ENCODE results near the gene MSX2.

GRCh38 chr5:174736331-174736721 is 11.9 kb downstream of the MSX2 start:
- TF ChIP-seq CTCF (conservative IDR thresholded peaks at IDR 0.05; ENCODE audit: low read depth in 2 of 2) (no peak), EZH2 (IDR thresholded peaks at IDR 0.05; ENCODE audit: low read depth, unreplicated experiment) (no peak), POLR2AphosphoS5 (IDR thresholded peaks at IDR 0.05; ENCODE audit: low read depth) (no peak), ZNF462 (CRISPR knock-in tag; IDR thresholded peaks at IDR 0.05) (no peak), JUNB (IDR thresholded peaks at IDR 0.05; ENCODE audit: unreplicated experiment) (no peak), CREB1 (CRISPR knock-in tag; IDR thresholded peaks at IDR 0.05; ENCODE audit: low read depth) (no peak), EZH2phosphoT487 (IDR thresholded peaks at IDR 0.05; ENCODE audit: unreplicated experiment) (no peak), REST (IDR thresholded peaks at IDR 0.05; ENCODE audit: unreplicated experiment) (no peak), ZNF331 (CRISPR knock-in tag; IDR thresholded peaks at IDR 0.05; ENCODE audit: low read depth) (no peak), STAT1 (IDR thresholded peaks at IDR 0.05; ENCODE audit: unreplicated experiment) (no peak), ZNF114 (CRISPR knock-in tag; IDR thresholded peaks at IDR 0.05) (no peak)
